Activated effector memory CD4-positive, alpha-beta T cell treated with anti-CD3 and anti-CD28 coated beads, Interleukin-2, amount 50 U/mL, for 16 hours (primary cell): ENCODE data around the gene GAB2.

Experiments
- DNase-seq: peaks from one replicate; pipeline ENCODE4 v3.0.0-alpha.2; 2020

The GAB2 gene

DNA sequence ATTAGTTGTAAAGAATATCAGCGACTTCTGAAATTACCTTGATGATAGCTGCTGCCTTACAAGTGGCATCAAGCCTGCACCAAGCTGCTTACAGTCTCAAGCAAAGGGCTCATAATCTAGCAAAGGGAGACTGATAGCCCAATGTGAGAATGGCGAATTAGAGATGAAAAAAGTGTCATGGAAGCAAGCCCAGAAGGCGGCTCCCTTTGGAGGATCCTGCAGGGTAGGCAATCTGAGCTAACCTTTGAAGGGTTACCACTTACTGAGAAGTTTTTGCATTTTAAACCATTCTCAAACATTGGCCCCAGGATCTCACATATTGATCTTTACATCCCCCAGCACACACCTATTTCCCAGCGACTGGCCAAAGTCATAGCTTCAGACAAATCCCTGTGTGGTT, 18.5 kb downstream of the GAB2 start:
- DNase-seq: no peak

DNA sequence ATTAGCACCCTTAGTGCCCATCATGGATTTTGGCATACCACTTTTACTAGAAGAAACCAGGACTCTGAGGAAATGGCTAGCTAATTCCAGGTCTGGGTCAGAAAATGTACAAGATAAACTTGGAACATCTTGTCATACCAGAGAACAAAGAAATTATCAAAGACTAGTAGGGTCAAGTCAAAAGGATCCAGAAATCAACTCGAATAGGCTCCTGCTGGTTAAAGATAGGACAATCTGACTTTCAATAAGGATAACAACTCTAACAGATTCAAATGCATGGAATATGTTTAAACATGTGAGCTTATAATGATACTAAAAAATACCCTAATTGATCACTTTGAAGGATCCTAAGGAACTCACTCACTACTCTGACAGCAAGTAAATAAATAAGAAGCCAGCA, 18.9 kb downstream of the GAB2 start:
- no peak for DNase-seq

DNA sequence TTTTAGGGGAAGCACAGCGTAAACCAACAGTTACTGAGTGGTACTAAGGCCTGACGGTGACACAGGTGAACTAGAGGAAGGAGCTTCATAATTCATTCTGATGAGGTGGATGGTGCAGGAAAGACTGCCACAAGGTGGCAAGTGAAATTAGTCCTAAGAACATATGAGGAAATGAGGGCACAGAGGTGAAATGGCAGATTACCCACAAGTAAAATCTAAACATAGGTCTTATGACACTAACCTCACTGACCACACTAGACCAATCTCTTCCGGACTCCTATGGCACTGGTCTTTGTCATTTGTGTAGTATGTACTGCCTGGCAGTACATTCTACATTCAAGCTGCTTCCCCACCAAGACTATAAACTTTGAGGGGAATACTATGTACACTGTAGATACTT, 20.2 kb downstream of the GAB2 start:
- DNase-seq: no peak

DNA sequence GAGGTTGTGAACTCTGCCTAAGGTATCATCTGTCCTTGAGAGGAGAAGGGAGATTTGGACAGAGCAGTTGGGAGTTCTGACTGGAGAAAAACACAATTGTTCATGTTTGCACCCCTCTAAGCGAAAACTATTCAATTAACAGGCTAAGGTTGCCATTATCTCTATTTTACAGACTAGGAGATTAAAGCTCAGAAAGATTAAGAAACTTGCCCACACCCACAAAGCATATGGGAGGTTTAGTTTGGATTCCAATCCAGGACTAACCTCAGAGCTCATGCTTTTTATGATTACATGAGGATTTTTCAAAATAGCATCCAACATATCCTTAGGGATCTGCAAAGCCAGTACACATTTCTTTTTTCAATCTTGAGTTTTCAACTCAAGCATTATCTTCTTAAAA, 22.0 kb downstream of the GAB2 start:
- DNase-seq: no peak

DNA sequence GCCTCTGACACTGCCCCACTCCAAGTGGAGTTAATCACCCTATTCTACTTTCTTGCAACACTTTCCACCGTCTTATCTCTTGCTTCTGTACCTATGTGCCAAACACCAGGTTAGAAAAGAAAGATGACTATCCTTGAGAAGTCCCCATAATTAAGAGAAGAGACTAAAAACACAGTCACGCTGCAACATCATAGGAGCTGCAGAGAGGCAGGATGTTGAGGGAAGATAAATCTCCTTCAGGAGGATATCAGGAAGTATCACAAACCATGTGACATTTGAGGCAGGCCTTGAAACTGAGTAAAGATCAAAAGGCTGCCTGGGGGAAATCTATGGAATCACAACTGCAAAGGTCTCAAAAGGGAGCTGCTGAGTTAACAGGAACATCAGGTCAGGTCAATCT, 24.8 kb downstream of the GAB2 start:
- no peak for DNase-seq

DNA sequence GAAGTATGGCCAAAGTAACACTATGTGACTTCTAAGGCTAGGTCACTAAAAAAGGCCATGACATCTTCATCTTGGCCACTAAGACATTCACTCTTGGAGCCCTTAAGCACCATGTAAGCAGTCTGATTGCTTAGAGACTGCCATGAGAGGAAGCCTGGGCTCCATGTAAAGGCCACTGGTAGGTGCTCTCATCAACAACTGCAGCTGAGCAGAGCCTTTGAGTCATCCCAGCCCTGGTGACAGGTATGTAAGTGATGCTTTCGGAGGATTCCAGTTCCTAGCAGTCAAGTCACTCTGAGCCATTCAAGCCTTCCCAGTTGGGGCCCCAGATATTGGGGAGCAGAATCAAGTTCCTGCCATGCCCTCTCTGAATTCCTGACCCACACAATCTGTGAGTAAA, 26.2 kb downstream of the GAB2 start:
- DNase-seq: no peak

DNA sequence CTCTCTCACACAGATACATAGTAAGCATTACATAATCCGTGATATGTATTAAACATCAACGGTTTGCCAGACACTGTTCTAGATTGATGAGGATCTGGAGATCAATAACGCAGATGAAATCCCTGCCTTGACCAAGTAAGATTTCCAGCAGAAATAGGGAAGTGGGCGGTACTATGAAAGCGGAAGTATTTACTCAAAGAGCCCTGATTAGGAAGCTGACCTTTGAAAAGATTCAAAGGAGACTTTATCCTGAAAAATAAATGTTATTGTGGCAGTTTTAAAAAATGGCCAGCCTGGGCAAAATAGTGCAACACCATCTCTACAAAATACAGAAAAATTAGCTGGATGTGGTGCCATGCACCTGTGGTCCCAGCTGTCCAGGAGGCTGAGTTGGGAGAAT, 26.8 kb downstream of the GAB2 start:
- no peak for DNase-seq

DNA sequence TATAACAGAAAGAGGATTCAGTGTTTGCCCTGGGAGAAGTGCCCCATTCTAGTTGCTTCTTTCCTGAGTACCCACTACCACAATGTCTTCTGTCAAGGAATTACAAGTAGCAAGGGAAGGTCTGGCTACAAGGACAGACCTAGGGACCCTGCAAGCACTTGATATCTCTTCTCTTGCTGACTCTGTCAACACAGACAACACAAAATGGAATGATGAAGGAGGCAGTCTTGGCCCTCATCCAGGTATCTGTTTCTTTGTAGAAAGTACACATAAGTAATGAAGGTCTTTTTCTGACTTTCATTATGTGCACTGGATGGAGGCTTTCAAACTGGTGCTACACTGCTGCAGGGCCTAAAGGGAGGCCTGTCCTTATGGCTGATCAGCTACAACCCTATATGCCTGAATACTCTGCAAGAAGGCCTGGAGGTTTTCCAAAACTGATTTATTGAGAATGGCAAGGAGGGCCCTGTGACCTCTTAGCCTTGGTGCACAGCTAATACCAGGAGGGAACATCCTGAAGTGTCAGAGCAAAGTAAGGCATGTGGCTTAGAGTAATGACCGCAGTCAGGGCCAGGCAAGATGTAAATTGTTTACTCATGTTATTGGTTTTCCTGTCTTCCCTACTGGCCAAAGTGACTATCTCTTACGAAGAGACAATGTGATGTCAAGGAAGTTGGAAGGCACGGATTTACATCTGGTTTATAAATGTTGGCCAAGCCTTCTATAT, 31.2 kb downstream of the GAB2 start:
- no peak for DNase-seq

DNA sequence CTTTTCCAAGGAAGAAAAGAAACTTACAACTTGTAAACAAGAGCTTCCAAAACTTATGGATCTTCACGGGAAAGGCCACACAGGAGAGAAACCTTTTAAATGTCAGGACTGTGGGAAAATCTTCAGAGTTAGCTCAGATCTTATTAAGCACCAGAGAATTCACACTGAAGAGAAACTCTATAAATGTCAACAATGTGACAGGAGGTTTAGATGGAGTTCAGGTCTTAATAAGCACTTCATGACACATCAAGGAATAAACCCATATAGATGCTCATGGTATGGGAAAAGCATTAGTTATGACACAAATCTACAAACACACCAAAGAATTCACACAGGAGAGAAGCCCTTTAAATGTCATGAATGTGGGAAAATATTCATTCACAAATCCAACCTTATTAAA, 32.4 kb downstream of the GAB2 start:
- DNase-seq: no peak

DNA sequence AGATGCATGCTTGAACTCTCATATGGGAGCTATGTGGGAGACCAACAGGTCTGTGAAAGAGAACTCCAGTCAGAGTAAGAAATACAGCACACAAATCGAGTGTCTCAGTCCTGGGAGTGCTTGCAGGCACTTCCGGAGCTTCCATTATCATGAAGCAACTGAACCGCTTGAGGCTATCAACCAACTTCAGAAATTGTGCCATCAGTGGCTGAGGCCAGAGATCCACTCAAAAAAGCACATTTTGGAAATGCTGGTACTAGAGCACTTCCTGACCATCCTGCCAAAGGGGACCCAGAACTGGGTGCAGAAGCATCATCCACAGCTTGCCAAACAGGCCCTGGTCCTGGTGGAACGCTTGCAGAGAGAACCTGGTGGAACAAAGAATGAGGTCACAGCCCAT, 33.4 kb downstream of the GAB2 start:
- DNase-seq: no peak

DNA sequence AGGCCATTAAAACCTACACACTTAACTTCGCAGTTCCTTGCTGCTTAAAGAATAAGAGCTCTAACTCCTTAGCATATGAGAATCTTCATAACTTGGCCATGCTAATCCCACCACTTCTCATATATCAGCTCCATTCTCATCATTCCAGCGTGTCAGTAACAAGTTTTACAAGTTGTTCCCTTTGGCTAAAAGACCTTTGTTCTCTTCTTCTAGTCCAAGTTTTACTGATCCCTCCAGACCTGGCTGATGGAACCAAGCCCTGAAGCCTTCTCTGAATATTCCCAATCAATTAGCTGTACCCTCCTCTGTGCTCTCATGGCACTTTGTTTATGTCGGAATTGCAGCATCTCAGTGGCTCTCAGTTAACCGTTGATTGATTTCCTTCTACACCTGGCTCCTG, 35.8 kb downstream of the GAB2 start:
- DNase-seq: no peak

DNA sequence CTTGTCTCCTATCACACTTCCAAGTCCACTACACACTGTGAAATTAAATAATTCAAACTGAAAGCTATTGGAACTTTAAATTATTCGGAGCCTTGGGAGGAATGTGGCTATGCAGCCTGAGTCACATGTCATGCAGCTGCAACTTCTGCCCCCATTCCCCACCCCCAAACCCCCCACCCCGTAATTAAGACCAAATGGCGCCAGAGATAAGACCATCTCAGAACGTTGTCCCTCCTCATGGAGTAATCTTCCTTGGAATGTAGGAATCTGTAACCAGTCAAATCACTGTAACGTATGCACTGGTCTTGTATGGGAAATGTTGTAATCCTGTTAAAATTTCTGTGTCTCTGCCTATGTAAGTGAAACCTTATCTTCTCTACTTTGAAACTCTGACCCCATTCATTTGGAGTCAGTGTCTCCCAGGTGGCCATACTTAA, 37.0 kb downstream of the GAB2 start:
- no peak for DNase-seq

DNA sequence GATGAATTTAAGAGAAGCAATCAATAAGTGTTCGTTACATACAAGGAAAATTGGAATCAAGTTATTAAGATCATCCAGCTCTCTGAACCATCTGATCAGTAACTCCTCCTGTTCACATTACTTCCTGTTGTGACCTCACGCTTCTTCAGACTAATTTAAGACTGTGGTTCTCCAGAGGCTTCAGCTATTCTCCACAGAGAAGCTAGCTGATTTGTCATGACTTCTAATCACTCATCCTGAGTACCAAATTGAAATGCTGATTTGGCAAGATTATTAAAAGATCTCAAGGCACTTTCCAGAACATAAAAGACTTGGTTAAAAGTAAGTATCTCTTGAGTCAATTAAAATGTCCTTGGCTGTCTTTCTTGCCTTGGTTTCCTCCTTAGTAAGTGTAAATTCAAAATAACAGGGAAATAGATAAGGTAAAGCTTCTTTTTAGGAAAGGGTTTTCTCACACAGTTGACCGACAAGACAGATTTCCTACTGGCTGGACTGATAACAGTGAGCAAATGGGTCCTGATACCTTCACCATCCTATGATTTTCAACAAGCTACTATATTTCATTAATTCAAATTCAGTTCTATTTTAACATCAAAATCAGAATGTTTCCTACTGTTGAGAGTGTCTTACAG, 38.5 kb downstream of the GAB2 start:
- no peak for DNase-seq

DNA sequence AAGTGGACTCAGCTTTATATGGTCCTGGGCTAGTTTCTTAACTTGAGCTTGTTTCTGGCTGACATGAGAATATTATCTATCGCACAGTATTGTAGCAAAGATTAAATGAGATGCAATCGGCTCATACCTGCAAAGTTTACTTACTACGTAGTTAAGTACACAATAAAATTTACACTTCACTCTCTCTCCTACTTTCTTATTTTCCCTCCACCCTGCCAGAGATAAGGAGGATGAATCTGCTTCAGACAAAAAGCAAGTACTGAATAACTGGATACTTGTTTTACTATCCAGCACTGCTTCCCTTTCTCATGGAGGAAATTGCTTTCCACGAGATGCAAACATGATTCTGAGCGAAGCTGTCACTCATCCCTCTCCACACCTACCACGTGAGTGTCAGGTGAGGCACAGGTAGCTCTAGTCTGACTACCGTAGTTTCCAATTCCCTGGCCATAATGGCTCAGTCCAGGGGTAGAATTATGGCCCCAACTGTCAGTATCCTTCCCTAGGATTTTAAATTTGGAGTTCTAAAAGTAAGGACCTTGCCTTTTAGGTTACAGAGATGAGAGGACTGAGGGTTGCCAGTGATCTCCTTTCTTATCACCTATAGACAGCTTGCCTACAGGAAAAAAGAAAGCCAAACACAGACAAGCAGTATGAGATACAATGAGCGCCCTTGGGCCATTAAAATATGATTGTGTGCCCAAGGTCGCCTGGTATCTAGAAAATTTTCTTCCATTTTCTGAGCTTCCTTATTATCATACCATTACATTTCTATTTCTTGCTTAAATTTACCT, 39.8 kb downstream of the GAB2 start:
- DNase-seq: no peak

DNA sequence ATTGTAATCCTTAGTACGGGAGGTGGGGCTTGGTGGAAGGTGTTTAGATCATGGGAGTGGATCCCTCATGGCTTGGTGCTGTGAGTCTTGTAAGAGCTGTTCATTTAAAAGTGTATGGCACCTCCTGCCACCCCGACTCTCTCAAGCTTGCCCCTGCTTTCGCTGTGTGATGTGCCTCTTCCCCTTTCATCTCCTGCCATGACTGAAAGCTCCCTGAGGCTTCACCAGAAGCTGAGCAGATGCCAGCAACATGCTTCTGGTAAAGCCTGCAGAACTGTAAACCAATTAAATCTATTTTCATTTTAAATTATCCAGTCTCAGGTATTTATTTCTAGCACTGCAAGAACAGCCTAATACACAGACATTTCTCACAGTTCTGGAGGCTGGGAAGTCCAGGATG, 40.8 kb downstream of the GAB2 start:
- no peak for DNase-seq

DNA sequence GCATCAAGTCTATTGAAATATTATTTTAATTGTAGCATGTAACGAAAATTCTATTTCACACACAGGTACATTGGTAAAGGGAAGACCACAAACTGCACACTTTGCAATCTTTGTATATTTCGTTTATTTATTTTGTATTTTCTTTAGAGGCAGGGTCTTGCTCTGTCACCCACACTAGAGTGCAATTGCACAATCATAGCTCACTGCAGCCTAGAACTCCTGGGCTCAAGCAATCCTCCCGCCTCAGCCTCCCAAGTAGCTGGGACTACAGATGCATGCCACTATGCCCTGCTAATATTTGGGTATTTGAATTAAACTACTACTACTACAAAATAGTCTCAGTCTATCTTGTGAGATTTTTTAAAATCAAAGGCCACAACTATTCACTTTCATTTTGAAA, 42.7 kb downstream of the GAB2 start:
- DNase-seq: no peak

DNA sequence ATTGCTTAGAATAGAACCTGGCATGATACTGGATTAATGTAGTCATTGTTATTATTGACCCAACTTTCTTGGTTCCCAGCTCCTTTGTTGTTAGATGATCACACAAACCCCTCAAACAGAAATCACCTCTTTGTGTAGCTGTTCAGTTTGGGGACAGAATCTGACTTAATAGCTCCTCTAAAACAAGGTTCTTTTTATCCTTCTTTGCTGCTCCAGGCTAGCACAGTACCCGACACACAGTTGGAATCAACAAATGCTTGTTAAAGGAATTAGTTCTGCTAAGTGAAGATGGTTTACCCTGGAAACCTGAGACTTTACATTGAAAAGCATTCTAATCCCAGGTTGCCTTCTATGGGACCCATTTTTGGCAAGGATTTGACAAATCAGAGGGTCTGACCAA, 43.9 kb downstream of the GAB2 start:
- no peak for DNase-seq

DNA sequence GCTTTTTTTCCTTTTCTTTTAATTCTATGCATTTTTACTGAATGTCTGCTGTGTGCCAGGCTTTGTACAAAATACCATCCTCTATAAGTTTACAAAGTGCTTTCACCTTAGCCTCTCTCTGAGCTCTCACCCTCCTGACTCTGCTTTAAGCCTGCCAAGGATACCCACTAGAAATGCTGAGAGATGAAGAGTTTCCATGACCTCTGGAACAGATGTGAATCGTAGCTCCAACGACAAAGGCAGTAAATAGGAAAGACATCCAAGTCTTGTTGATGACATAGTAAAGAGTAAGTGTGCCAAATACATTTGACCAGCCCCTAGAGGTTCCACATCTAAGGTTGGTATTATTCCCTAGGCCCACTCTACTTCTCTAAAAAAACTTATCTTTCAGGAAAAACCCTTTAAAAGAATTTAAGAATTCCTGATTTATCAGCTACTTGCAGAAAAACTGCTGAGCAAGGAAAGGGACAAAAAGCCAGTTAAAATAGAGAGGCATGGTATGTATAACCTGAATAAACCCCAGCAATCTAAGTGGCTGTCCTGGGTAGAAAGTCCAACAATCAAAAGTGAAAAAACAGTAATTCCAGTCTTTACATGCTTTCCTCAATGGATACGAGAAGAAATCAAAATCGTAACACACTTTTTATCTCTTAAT, 45.4 kb downstream of the GAB2 start:
- no peak for DNase-seq

DNA sequence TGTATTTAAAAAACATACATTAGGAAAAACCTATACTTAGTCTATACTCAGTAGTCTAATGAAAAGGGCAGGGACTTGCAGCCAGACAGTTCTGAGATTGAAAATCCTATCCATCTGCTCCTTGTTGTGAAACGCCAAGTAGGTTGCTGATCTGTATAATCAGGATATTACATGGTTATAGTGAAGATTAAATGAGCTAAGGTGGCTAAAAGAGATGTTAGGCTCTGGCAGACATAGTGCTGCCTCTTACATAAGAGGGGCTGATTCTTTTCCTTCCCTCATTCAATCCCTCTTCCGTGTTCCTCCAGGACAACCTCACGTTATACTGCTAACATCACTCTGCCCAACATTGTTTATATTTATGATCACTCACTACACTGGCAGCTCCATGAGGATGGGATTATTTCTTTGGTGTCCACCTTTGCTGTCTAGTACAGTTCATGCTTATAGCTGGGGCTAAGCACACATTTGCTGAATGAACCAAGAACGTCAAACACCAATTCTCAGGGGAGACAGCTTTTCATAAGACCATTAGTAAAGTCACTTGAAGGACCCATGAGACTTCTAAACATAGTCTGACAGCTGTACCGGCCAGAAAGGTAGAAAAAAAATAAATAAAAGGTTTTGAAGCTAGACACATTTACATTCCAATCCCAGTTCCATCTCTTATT, 46.3 kb downstream of the GAB2 start:
- no peak for DNase-seq

DNA sequence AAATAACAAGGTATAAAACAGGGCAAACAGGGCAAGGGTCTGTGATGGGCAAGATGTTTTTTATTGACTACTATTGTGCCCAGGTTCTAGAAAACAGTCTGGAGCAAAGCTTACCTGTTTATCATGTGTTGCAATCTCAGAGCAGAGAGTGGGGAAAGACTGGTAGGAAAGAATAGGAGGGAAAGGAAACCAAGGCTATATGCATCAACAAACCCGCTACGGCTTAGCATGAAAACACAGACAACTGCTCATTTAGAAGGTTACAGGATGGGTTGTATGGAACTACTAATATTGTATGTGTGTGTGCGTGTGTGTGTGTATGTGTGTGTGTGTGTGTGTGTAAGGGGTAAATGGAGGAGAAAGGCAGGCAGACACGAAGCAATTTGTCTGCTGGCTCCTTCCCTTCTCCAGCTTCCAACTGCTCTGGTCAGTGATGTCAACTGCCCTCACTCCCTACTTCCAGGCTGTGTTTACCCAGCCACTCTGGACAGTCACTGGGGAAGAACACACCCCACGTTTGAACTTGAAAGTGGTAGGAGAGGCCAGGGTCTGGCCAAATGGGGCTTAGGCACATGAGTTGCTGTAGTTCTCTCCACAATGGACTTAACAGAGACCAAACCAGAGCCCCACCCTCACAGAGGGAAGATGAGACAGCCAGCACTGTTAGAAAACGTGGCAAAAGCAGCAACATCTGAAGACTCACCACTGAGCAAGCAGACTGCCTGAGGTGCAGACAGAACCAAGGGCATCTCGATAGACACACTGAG, 47.0 kb downstream of the GAB2 start:
- DNase-seq: no peak

DNA sequence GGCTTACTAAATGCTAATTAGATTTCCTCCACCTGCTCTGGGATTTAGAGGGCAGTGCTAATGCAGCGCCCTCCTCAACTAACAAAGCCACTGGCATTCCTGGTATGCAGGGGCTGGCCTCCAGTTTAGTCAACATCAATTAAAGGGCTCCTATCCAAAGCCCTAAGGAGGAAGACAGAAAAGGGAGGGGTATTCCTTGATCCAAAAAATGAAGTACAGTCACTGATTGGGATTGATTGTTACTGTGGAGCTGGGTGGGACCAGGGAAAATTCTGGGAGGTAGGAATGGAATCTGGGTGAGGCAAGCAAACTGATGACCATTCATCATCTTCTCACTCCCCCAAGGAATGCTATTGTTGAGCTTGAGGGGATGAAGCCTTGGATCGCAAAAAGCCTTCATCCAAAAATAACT, 52.2 kb downstream of the GAB2 start:
- DNase-seq: no peak

DNA sequence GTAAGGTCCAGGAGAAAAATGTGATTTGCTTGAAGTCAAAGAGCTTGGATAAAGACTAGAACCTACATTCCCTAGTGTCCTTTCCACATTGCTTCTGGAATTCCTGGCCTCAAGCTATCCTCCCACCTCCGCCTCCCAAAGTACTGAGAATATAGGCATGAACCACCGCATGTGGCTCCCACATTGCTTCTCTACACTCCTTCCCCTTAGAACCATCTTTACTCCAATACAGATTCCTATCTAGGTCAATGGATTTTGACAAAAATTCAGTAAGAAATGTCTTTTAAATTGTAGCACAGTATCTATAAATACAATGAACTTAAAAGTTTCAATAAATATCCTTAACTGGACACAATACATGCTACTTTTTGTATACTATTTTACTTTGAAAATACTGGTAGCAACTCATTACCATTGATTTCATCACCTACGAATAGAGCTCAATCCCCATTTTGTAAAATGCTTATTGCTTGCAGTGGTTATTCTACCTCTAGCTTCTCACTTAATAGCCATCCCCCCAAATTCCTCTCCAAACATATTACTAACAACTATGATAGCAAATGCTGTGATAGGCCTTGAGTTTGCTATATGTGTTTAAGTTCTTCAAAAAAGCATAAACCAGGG, 53.4 kb downstream of the GAB2 start:
- DNase-seq: no peak
